GM21367 (cell line): ENCODE data around the gene FAM124A.

Source experiments
- ATAC-seq: cut with Tn5 transposase; IDR thresholded peaks from one replicate; pipeline ENCODE4 v1.9.1; 2021; ENCODE audit not compliant: unreplicated experiment

FAM124A gene

GRCh38 chr13:51333826-51334225 is 111.6 kb downstream of the FAM124A start:
- no peak for ATAC-seq
